ENCODE results near the gene PHLDB3. TPM values are rescaled to one million over a fixed set of nuclear protein-coding genes. Genes with fewer than 3 reads are reported as not detected.
A peak's percentile ranks its signal among the peaks of the same experiment; 100 is the strongest.

The PHLDB3 gene
- total and polyA plus RNA-seq, 2 of the 13 experiments (the other 11 are each of a cell fraction or from before 2014, with no cell fraction given): 11.3 to 14.5 TPM

- TF ChIP-seq SKIL (CRISPR knock-in tag; IDR thresholded peaks at IDR 0.05; ENCODE audit: borderline replicate concordance): no peak
- no peak for TF ChIP-seq NCOA2 (CRISPR knock-in tag; IDR thresholded peaks at IDR 0.05)
- no peak for TF ChIP-seq JARID2 (CRISPR knock-in tag; IDR thresholded peaks at IDR 0.05; ENCODE audit: insufficient replicate concordance)
- TF ChIP-seq PRPF4 (IDR thresholded peaks at IDR 0.05; ENCODE audit: low read depth, low read length, poor library complexity, severe bottlenecking): no peak
- TF ChIP-seq HES4 (CRISPR knock-in tag; IDR thresholded peaks at IDR 0.05; ENCODE audit: borderline replicate concordance): 0 out of 2 replicates have a peak, but pooled peaks have one; percentile 39
- TF ChIP-seq NR2C2 (CRISPR knock-in tag; IDR thresholded peaks at IDR 0.05; ENCODE audit: borderline replicate concordance): peak; percentile 92
- peak; percentile 63; the same call in 1 of the 2 replicates for TF ChIP-seq DR1 (CRISPR knock-in tag; IDR thresholded peaks at IDR 0.05)
- no peak for TF ChIP-seq ZNF230 (CRISPR knock-in tag; IDR thresholded peaks at IDR 0.05)
- peak; percentile 76; the same call in 1 of the 2 replicates for TF ChIP-seq IKZF5 (CRISPR knock-in tag; IDR thresholded peaks at IDR 0.05)
- peak; percentile 60 for TF ChIP-seq AGO2 (optimal IDR thresholded peaks at IDR 0.05; ENCODE audit: low read depth, low read length)
- no peak for TF ChIP-seq BRD4 (CRISPR knock-in tag; IDR thresholded peaks at IDR 0.05)
- no peak for TF ChIP-seq GATAD2A (CRISPR knock-in tag; IDR thresholded peaks at IDR 0.05)
- peak; percentile 78 for TF ChIP-seq YY1 (IDR thresholded peaks at IDR 0.05; ENCODE audit: insufficient read depth, insufficient replicate concordance, low read depth, low read length)
- TF ChIP-seq ZMYM3 (CRISPR knock-in tag; IDR thresholded peaks at IDR 0.05): peak; percentile 90
- peak; percentile 56 for TF ChIP-seq ERF (CRISPR knock-in tag; IDR thresholded peaks at IDR 0.05)
- peak; percentile 85 for TF ChIP-seq RBFOX2 (IDR thresholded peaks at IDR 0.05; ENCODE audit: low read depth, low read length)
- TF ChIP-seq ARID2 (CRISPR knock-in tag; IDR thresholded peaks at IDR 0.05; ENCODE audit: borderline replicate concordance): peak; percentile 81; the same call in 1 of the 2 replicates
- TF ChIP-seq THAP8 (CRISPR knock-in tag; IDR thresholded peaks at IDR 0.05; ENCODE audit: borderline replicate concordance): peak; percentile 88; the same call in 1 of the 2 replicates
- TF ChIP-seq MEIS2 (CRISPR knock-in tag; IDR thresholded peaks at IDR 0.05): peak; percentile 47; the same call in 1 of the 2 replicates
- peak; percentile 79 for TF ChIP-seq PATZ1 (CRISPR knock-in tag; IDR thresholded peaks at IDR 0.05)
- TF ChIP-seq ESRRA (CRISPR knock-in tag; IDR thresholded peaks at IDR 0.05; ENCODE audit: low read depth): 0 out of 2 replicates have a peak, but pooled peaks have one; percentile 26
Observed at GRCh38 chr19:43526884-43527859, 22.6 kb upstream of the PHLDB3 start, which contains the start of gene ETHE1 (continued).
